SW480 (cell line): Measurements from ENCODE around the gene IL18RAP.

Source experiments
- DNase-seq: peaks from one replicate; pipeline ENCODE4 v3.0.0-alpha.2; 2016; ENCODE audit warnings: low spot score

IL18RAP gene

DNA sequence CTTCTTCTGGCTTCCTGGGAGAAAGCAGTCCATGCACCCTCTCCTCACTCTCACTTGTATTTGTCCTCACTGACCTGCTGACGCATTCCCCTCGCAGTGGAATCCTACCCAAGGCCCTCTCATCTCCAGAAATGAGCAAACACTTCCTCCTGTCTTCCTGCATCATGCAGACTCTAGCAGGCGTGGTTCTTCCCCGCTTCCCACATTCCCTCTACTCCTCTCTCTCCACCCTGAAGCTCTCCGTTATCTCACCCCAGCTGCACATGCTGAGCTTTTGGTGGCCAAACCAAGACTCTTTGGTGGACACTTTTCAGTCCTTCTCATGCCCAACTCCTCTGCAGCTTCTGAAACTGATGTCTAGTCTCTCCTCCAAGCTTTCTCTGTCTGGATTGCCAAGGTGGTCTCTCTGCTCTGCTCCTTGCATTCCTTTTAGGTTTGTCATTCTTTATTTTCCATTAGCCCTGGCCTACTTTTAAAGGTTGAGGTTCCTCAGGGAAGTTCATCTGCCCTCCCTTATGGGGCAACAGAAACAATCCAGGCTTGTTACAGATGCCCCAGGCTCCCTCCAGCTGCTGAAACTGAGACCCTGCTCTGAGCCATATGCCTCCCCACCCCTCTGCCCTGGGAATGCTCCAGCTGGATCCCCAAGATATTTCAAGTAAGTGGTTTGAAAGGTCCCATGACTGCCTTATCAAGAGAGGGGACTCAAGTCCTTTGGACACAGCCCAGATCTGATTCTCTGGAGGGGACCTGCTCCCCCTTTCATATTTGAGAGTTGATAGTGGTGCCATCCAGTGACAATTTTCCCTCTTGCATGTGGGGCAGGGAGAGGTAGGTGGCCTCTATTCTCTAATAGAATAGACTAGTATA lies 835 bp upstream of the IL18RAP start:
- no peak for DNase-seq

DNA sequence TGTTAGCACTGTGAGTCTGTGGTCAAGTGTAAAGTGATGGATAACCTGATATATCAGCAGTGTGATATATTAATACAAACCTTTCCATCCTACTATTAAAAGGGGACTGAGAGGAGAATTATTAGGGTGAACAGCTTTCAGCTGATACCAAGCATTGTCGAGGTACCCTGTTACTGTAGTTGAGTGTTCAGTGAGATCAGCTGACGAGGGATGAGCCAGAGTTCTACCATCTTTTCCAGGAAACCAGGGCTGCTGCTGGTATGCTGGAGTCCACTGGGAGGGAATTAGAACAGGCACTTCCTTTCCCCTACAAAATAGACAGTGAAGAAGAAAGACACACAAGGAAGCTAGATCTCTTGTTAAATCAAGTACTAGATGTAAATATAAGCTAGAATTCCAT lies 408 bp downstream of the IL18RAP start:
- no peak for DNase-seq

DNA sequence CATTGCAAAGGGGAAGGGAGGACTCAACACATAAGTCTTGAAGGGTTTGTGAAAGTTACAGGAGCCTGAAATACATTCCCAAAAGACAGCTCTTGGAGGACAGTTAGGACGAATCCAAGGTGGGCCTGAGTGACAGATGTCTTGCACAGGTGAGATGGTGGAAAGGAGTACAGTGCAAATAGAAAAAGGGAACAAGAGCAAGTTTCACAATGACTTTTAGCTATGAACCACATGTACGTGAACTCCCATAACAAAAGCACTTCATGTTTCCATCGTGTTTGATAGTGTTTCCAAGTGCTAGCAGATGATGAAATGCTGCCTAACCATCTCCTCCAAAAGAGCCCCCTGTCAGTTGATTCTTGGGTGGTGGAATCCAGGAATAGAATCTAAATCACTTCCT lies 1.8 kb downstream of the IL18RAP start:
- no peak for DNase-seq

DNA sequence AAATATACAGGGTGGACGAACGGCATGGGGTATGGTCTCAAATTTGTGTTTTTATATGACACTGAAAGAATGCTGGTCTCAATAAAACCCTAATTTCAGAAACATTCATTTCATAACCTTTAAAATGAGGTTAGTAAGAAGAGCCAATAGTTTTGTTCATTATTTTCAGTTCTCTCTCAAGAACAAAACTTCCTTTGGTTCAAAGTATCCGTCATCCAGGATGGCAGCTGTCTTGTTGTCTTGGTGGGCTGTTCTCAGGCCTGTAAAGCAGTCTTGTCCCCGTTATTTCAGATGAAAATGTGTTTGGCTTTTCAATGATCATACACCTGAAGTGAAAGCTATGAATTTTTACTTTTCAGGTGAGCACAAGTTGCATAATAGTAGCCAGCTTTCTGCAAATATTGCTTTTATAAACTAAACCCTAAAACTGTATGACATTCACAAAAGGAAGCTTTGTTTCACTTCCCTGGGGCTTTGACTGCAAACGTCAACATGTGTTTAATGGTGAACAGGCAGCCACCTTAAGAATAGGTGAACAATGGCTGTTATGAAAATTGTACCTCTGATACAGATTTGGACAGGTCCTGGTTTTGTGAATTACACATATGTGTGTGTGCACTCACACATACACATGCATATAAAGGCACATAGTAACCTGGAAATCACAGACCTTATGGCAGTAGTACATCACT lies 2.6 kb downstream of the IL18RAP start:
- DNase-seq: no peak

DNA sequence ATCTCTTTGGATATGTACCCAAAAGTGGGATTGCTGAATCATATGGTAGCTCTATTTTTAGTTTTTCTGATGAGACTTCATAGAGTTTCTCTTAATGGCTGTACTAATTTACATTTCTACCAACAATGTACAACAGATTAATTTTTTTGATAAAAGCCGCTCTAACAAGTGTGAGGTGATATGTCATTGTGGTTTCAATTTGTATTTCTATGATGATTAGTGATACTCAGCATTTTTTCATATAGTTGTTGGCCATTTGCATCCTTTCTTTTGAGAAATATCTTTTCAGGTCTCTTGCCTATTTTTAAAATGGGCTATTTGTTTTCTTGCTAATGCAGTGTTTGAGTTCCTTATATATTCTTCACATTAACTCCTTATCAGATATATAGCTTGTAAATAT lies 4.3 kb downstream of the IL18RAP start:
- no peak for DNase-seq

DNA sequence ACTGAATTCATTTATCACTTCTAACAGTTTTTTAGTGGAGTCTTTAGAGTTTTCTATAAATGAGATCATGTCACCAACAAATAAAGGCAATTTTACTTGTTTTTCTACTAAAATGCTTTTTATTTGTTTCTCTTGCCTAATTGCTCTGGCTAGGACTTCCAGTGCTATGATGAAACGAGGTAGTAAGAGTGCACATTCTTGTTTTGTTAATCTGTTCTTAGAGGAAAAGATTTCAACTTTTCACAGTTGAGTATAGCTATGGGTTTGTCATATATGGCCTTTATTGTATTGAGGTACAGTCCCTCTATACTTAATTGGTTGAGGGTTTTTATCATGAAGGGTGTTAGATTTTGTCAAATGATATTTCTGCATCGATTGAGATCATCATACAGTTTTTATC lies 5.6 kb downstream of the IL18RAP start:
- no peak for DNase-seq

DNA sequence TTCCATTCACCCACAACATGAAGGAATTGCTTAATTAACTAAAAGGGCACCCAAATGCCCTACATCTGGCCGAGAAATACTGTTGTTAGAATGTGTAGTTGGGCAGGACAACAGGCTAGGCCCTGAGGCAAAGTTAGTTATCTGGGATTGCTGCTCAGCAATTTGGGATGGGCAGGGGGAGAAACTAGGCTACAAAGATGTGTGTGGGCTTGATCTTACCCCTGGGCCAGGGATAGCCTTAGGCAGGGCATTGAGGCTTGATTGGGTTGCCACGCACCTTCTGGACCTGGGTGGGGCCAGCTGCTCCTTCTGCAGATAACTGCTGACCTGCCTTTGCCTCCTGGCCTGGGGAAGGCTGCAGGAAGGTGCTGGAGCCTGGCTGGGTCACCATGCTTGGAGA lies 9.4 kb downstream of the IL18RAP start:
- DNase-seq: no peak

DNA sequence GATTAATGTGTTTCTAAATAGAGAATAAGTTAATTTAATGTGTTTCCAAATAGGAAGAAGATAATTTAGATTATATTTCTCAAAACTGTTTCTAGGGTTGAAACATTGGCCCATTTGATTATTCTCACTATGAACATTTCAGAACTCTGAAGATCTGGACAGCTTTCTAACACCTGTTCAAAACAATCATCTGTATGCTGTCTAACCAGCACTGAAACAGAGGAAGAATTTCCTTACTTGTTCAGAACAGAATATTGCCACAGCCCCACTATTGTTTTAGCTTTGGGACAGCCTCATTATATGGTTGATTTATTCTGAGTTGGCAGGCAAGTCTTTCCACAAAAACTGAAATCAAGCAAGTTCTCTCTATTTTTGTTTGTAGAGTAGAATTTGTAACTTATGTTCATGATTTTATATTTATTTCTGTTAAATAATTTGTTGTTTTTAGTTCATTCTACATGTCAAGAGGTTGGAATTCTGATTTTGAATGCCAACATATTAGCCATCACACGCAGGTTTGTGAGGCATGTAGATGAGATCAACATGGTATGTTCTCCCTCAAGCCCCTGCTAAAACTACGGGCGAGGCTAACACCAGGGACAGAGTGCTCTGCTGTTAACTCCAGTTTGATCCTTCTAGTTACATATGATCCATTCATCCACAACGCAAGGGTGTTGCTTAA lies 11.2 kb downstream of the IL18RAP start:
- DNase-seq: no peak

DNA sequence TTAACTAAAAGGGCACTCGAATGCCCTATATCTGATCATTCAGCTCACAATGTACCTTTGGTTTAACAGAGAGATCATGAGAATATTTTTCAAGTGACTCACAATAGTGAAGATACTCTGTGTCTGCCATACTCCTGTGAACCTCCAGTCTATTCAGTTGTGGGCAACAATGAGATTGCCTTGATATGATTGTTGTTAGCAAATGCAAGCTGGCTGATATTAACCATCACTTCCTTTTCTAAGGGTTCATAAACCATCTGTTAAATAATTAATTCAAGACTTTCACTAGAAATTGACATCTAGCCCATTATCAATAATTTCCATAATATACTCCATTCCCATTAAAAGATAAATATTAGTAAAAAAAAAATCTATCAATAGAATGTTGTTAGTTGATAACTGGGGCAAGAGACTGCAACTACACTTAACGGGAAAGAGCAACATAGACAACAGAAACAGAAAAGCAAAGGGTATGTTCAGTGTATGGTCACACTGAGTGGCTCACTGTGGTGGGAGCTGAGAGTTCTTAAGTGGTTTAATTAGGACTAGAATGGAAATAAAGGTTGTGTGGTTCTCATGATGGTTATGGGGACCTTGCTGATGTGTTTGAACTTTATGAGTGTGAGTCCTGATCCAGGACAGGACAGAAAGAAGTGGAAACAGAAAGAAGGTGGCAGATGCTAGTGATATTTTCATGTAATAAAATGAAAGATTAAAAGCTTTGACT lies 11.9 kb downstream of the IL18RAP start:
- no peak for DNase-seq

DNA sequence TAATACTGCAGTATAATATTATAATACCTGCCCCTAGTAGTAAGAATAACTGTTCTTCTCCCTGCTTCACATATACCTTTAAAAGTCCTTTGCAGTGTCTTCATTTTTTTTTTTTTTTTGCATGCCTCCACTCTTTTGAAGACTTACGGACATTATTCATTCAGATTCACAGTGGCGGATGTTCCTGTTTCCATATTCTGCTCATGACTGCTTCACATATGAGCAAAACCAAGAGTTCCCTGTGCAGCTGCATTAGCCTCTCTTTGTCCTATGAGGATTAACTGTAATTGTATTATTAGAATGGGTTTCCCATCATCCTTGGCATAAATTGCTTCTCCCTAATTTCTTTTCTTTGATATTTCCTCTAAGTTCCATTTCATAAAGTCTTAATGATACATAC lies 12.8 kb downstream of the IL18RAP start:
- DNase-seq: no peak

DNA sequence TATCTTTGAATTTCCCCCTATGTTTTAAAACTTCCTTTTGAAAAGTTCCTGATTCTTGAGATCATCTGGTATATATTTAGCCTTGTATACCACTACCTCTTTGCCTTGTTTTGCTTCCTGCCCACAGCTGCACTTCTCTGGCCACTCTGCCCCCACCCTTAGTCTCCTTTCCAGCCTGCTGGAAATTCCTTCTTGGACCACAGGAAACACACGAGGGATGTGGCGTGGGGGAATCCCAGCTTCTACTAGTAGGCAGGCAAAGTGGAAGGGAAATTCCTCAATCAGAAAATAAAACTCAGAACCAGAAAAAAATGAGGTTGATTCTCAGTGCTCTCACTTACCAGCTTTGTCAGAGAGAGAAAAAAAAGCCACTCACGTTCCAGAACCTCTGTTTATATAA lies 13.4 kb downstream of the IL18RAP start:
- DNase-seq: no peak

DNA sequence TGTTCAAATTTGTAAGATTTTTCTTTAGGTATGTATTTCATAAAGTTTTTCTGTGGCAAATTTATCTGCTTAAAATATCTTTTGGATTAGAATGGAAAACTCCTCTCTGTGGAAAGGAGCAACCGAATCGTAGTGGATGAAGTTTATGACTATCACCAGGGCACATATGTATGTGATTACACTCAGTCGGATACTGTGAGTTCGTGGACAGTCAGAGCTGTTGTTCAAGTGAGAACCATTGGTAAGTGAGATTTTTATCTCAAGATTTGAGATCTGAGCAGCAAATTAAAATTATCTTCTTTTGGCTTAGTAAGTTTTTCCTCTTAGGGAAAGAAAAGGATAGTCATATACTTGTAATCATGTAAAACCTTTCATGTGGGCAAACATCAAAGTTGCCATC lies 14.2 kb downstream of the IL18RAP start:
- DNase-seq: no peak

DNA sequence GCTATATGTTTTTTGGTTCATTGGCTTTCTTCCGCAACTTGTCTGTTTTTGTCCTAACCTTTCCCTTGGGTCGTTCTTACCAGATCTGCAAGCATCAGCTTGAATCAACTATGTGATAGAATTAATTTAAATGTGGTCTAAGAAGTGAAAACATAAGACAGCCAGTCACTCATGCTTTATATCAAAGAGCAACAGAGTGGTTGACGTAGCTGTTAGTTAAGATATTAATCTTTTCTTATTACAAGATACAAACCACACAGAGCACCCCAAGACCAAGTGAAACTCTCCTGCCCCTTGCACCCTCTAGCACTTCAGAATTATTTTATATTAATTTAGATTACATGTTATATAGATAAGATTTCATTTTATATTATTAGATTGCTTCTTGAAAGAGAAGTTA lies 15.2 kb downstream of the IL18RAP start:
- DNase-seq: no peak

DNA sequence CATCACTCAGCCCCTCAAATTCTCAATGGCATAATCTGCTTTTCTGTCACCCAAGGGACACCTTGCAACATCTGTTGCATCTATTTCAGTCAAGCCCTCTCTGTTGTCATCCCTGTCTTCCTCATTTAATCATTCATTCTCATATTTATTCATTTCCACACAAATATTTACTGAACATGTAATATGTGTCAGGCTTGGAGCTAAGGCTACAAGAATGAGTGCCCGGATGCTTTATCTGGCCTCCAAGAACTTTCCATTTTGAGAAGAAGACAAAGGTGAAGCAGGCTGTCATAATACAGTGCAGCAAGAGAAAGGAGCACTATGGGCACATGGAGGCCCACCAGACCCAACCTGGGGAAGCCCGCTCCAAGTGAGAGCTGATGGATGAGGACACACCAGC lies 15.6 kb downstream of the IL18RAP start:
- no peak for DNase-seq

DNA sequence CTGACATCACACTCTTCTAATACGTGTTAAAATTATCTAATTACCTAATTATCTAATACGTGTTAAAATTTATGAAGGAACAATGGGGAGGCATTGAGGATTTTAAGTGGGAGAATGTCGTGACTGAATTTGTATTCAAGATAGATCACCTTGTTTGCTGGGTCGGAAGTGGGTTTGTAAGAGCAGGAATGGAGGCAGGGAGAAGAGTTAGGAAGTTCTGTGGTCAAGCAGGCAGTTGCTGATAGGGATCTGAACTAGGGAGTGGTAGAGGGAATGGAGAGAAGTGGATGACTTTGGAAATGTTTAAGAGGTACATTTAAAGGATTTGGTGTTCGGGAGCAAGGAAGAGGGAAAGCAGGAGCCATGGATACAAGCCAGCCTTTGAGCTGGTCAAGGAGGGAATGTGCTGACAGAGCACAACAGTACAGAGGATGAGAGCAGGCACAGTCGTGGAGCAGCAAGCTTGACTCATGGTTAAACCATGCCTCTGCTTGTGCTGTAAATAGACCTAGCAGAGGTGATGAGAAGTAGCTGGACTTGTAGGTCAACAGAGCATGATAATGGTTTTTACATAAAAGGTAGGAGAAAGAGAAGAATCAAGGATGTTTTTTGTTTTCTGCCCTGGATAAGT lies 16.2 kb downstream of the IL18RAP start:
- DNase-seq: peak; percentile 38

DNA sequence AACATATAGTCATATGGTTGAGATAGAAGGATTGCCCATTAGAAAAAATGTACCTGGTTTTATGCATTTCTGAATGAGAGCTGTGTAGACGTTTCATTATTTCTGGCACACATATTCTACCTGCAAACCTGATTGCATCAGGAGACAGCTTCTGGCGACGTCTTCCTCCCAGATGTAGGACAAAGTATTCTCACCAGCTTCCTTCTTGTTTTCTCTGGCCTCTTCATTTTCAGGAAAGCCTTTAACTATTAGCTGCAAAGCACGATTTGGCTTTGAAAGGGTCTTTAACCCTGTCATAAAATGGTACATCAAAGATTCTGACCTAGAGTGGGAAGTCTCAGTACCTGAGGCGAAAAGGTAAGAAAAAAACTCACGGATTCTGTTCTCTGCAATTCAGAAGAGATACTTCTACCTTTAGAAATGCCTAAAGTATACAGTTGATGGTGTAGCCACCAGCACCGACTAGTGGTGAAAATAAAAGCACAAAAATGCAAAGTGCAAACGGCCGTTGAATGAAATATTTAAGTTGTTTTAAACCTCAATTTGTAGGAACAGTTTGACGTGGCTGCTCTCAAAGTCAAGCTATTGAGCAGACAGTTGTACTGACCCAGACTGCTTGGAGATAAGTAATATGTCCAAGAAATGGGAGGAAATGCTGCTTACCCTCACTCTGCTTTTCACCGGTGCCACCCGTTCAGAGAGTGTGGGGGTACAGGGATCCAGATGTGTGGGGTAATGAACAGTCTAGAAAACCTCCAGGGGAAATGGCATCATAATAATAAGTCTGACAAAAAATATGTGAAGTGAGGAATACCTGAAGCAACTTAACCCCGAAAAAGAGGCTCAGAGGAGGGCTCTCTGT lies 20.2 kb downstream of the IL18RAP start:
- peak; percentile 43 for DNase-seq

DNA sequence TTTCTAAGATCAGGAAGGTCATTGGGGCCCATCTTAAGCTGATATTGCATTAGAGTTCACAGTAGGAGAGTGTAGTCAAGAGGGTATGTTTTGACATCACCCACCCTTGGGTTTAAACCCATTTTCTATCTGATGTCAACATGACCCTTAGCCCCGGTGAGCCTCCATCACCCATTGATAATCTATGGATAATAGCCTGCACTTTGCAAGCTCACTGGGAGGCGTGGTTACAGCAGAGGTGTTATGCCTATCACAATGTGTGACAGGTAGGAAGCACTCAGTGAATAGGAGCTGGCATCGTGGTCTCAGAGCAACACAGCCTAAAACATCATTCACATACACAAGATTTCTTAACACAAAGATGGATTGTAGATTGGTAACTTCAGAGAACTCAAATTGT lies 21.3 kb downstream of the IL18RAP start:
- no peak for DNase-seq

DNA sequence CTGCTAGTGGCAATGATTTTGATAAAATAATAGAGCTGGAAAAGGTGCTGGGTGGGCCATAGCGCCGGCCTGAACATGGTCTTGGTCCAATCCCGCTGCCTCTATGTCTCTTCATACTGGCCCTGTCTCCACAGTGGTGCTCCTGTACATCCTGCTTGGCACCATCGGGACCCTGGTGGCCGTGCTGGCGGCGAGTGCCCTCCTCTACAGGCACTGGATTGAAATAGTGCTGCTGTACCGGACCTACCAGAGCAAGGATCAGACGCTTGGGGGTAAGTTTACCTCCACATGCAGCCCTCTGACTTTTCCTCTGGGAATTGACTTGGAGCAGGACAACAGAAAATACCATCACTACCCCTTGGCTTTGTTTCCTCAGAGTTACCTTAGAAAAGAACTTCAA lies 24.0 kb downstream of the IL18RAP start:
- no peak for DNase-seq

DNA sequence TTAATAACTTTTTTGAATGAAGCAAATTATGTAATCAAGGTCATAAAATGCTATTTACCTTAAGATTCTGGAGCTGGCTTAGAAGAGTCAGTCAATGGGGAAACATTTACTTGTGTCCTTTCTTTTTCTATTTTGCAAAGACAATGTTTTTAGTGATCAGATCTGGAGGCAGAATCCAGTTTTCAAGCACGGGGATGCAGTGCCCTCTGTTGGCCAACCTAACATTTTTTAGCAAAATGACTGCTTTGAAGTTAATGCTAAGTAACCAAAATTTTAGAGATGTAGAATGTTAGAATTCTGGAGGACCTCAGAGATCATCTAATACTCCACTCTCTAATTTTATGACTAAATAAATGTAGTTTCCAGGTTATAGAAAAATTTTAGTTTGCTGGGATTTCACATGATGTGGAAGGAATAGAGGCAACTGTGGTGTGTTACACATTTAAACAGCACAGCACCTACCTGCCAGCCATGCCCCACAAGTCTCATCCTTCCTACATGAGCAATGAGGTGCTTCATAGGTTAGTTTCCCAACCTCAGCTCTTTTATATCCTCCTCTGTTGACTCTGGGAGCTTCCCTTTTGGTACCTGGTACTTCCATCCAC lies 26.5 kb downstream of the IL18RAP start:
- DNase-seq: peak; percentile 46

DNA sequence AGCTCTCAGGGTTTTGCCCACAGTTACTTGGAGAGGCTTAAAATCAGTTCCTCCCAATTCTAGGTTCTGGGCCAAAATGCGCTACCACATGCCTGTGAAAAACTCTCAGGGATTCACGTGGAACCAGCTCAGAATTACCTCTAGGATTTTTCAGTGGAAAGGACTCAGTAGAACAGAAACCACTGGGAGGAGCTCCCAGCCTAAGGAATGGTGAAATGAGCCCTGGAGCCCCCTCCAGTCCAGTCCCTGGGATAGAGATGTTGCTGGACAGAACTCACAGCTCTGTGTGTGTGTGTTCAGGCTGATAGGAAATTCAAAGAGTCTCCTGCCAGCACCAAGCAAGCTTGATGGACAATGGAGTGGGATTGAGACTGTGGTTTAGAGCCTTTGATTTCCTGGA lies 29.0 kb downstream of the IL18RAP start:
- no peak for DNase-seq

DNA sequence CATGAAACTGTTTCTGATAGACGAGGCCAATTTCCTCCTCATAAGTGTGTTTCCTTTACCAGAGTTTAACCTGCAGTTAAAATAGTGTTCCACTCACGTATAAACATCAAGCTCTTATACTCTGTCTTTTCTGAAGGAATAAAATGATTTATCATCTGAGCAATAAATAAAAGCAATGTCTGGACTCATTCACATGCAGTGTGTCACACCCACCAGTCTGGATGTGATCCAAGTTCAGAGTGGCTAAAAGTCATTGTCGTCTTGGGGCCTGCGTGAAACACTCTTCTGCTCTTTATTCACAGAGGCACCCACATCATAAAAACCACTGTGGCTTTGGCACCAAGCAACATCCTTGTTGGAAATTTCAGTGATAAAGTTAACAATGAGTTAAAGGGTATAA lies 30.5 kb downstream of the IL18RAP start:
- no peak for DNase-seq
